CD4-positive, alpha-beta T cell treated with Interleukin-10 for 1 hour (primary cell): ENCODE data around the gene TMEM45A.
"Not testable (repeated sequence)": the region's sequence is repeated elsewhere in the genome, so short reads cannot be mapped to it uniquely, and the experiment has no call there.

Experiments
- DNase-seq: peaks from one replicate; pipeline ENCODE4 v3.0.0-alpha.2; 2020

The TMEM45A gene

GRCh38 chr3:100578646-100579045 lies 86.2 kb downstream of the TMEM45A start:
- DNase-seq = no peak

GRCh38 chr3:100580147-100580546 lies 87.7 kb downstream of the TMEM45A start:
- no peak for DNase-seq

- no peak for DNase-seq
Observed at GRCh38 chr3:100581650-100582049, 89.2 kb downstream of the TMEM45A start.

- DNase-seq = not testable (repeated sequence)
Observed at GRCh38 chr3:100582157-100582556, 89.7 kb downstream of the TMEM45A start.

GRCh38 chr3:100584101-100584660 lies 91.8 kb downstream of the TMEM45A start:
- DNase-seq = no peak

GRCh38 chr3:100586832-100587231 lies 94.4 kb downstream of the TMEM45A start:
- no peak for DNase-seq

- DNase-seq = no peak
Observed at GRCh38 chr3:100588251-100588650, 95.8 kb downstream of the TMEM45A start.

- DNase-seq = peak; percentile 70
Observed at GRCh38 chr3:100590114-100590839, 97.9 kb downstream of the TMEM45A start.

GRCh38 chr3:100590840-100591147 lies 98.4 kb downstream of the TMEM45A start:
- DNase-seq = no peak

GRCh38 chr3:100591411-100591810 lies 99.0 kb downstream of the TMEM45A start:
- DNase-seq = no peak

GRCh38 chr3:100600181-100601042 lies 108.0 kb downstream of the TMEM45A start:
- DNase-seq = no peak

- DNase-seq = no peak
Observed at GRCh38 chr3:100602506-100603444, 110.4 kb downstream of the TMEM45A start.

- DNase-seq = no peak
Observed at GRCh38 chr3:100603469-100603868, 111.0 kb downstream of the TMEM45A start.

GRCh38 chr3:100605358-100605757 lies 112.9 kb downstream of the TMEM45A start:
- DNase-seq = no peak

- DNase-seq = no peak
Observed at GRCh38 chr3:100606894-100607512, 114.6 kb downstream of the TMEM45A start.

GRCh38 chr3:100609305-100609704 lies 116.9 kb downstream of the TMEM45A start, which contains the start of gene ADGRG7:
ADGRG7 (plus strand) TSS chr3:100609601; CDS start chr3:100609857, 256 bp downstream.
- DNase-seq = no peak

GRCh38 chr3:100609963-100610362 lies 117.5 kb downstream of the TMEM45A start:
- DNase-seq = no peak

GRCh38 chr3:100611221-100611620 lies 118.8 kb downstream of the TMEM45A start:
- DNase-seq = no peak

GRCh38 chr3:100613721-100614390 lies 121.4 kb downstream of the TMEM45A start:
- DNase-seq = no peak

GRCh38 chr3:100614941-100615340 lies 122.5 kb downstream of the TMEM45A start:
- no peak for DNase-seq

GRCh38 chr3:100615684-100616083 lies 123.3 kb downstream of the TMEM45A start:
- DNase-seq = no peak

GRCh38 chr3:100621251-100621650 lies 128.8 kb downstream of the TMEM45A start:
- no peak for DNase-seq
